ENCODE data around the gene CREB5. TPM values are rescaled to one million over a fixed set of nuclear protein-coding genes. Genes with fewer than 3 reads are reported as not detected.

The CREB5 gene
- total RNA-seq, 1 experiment from 2014 or later: 1.3 TPM

GRCh38 chr7:28853150-28853549 lies 440.8 kb downstream of the CREB5 start (continued):
- TF ChIP-seq ZNF512 (CRISPR knock-in tag; IDR thresholded peaks at IDR 0.05; ENCODE audit: borderline replicate concordance) (no peak), ZSCAN18 (CRISPR knock-in tag; IDR thresholded peaks at IDR 0.05) (no peak), TEAD4 (CRISPR knock-in tag; IDR thresholded peaks at IDR 0.05) (no peak), NR2C2 (CRISPR knock-in tag; IDR thresholded peaks at IDR 0.05) (no peak), SOX15 (CRISPR knock-in tag; IDR thresholded peaks at IDR 0.05) (no peak), ZNF121 (CRISPR knock-in tag; IDR thresholded peaks at IDR 0.05) (no peak), EMX1 (CRISPR knock-in tag; IDR thresholded peaks at IDR 0.05) (no peak), ZNF396 (CRISPR knock-in tag; IDR thresholded peaks at IDR 0.05; ENCODE audit: borderline replicate concordance) (no peak), AR (CRISPR knock-in tag; IDR thresholded peaks at IDR 0.05) (no peak), NR3C1 (CRISPR knock-in tag; conservative IDR thresholded peaks at IDR 0.05; ENCODE audit: low read depth) (no peak)
- TF ChIP-seq, protein P1, sequence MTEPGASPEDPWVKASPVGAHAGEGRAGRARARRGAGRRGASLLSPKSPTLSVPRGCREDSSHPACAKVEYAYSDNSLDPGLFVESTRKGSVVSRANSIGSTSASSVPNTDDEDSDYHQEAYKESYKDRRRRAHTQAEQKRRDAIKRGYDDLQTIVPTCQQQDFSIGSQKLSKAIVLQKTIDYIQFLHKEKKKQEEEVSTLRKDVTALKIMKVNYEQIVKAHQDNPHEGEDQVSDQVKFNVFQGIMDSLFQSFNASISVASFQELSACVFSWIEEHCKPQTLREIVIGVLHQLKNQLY (CRISPR knock-in tag; IDR thresholded peaks at IDR 0.05): no peak

GRCh38 chr7:28853834-28854749 lies 441.8 kb downstream of the CREB5 start:
- ATAC-seq (peak; percentile 98), DNase-seq (ENCODE audit: low spot score) (peak; percentile 92)
- ChIA-PET CTCF (interaction anchor here (0.6 to 1.4 kb wide), 5 partner anchors 11 to 72 kb away, joined by 3 to 6 read pairs (median 4); no protein-coding TSS in a partner anchor), POLR2A (interaction anchor here (0.7 kb wide), 1 partner anchor 96 kb away, joined by 5 read pairs; no protein-coding TSS in a partner anchor)
- Mint-ChIP-seq H3K9me3 (no peaks in the 10 kb centered on the region), H3K27me3 (ENCODE audit: low read depth) (peaks cover 16% of the 10 kb centered on the region), H3K4me1 (peaks cover 11% of the 10 kb centered on the region), H3K4me3 (peak overlapping the region; percentile 78), H3K36me3 (no peaks in the 10 kb centered on the region), H3K27ac (no peak overlapping the region)
- TF ChIP-seq ESRRA (CRISPR knock-in tag; IDR thresholded peaks at IDR 0.05; ENCODE audit: borderline replicate concordance) (no peak), ZNF232 (CRISPR knock-in tag; IDR thresholded peaks at IDR 0.05) (no peak), RELA (CRISPR knock-in tag; IDR thresholded peaks at IDR 0.05; ENCODE audit: borderline replicate concordance) (peak; percentile 66; the same call in 1 of the 2 replicates), SP1 (CRISPR knock-in tag; conservative IDR thresholded peaks at IDR 0.05) (peak; percentile 48; the same call in 1 of the 2 replicates), EMX1 (CRISPR knock-in tag; IDR thresholded peaks at IDR 0.05) (no peak), ZNF671 (CRISPR knock-in tag; IDR thresholded peaks at IDR 0.05) (no peak), HMGXB4 (CRISPR knock-in tag; IDR thresholded peaks at IDR 0.05) (peak; percentile 97; the same call in 1 of the 2 replicates), MXD4 (CRISPR knock-in tag; IDR thresholded peaks at IDR 0.05; ENCODE audit: borderline replicate concordance) (no peak), USF2 (CRISPR knock-in tag; IDR thresholded peaks at IDR 0.05) (0 out of 2 replicates have a peak, but pooled peaks have one; percentile 15), FOXP1 (CRISPR knock-in tag; IDR thresholded peaks at IDR 0.05; ENCODE audit: borderline replicate concordance) (peak; percentile 51; the same call in 1 of the 2 replicates), JUN (CRISPR knock-in tag; IDR thresholded peaks at IDR 0.05) (no peak), MAX (CRISPR knock-in tag; IDR thresholded peaks at IDR 0.05) (peak; percentile 81)
- TF ChIP-seq, protein P1 (CRISPR knock-in tag; IDR thresholded peaks at IDR 0.05): 0 out of 2 replicates have a peak, but pooled peaks have one; percentile 52
